Common myeloid progenitor, CD34-positive (primary cell): Measurements from ENCODE around the gene OCA2.

Experiments
- CTCF ChIA-PET: fragments of 350-600 bp; sonication (Branson Sonifier 250); formaldehyde crosslinking; loops from one replicate; lab custom pipeline; 2021; ENCODE audit warnings: antibody characterized with exemption; lab: Charles Lee
- POLR2A ChIA-PET: fragments of 350-600 bp; sonication (Branson Sonifier 250); formaldehyde crosslinking; loops from one replicate; lab custom pipeline; 2021; ENCODE audit warnings: antibody characterized with exemption; lab: Charles Lee
- DNase-seq, 3 donors: peaks; one replicate each; pipeline versions ENCODE4 v3.0.0 to v3.0.0-alpha.2; 2013
- H3K27ac ChIP-seq, 2 experiments: 1 replicate in 1 of 2; 2 replicates in 1 of 2; pipeline ENCODE4 v1.7.0; 2013; ENCODE audit warnings: inconsistent platforms in 2 of 2, low read length in 2 of 2, mild to moderate bottlenecking in 2 of 2, low read depth in 1 of 2, moderate library complexity in 1 of 2; ENCODE audit not compliant: severe bottlenecking in 2 of 2, insufficient read depth in 1 of 2, poor library complexity in 1 of 2
- H3K27me3 ChIP-seq, 5 experiments: replicated peaks in 2 of 5; 1 replicate in 3 of 5; 2 replicates in 2 of 5; pipeline versions ENCODE4 v1.6.1 to v1.7.0; 2013; ENCODE audit warnings: low read length in 4 of 5, mild to moderate bottlenecking in 2 of 5, moderate library complexity in 2 of 5, inconsistent platforms in 1 of 5; ENCODE audit not compliant: insufficient read depth in 5 of 5, control insufficient read depth in 4 of 5
- H3K36me3 ChIP-seq, 4 experiments: 1 replicate in 2 of 4; 2 replicates in 2 of 4; pipeline versions ENCODE4 v1.6.1 to v1.7.0; 2013; ENCODE audit warnings: low read length in 3 of 4, control low read depth in 1 of 4, mild to moderate bottlenecking in 1 of 4; ENCODE audit not compliant: control insufficient read depth in 4 of 4, insufficient read depth in 4 of 4
- H3K4me1 ChIP-seq, 4 experiments: 1 replicate in 3 of 4; 2 replicates in 1 of 4; pipeline versions ENCODE4 v1.6.1 to v1.7.1; 2013; ENCODE audit warnings: low read length in 3 of 4, mild to moderate bottlenecking in 3 of 4, control low read depth in 1 of 4, inconsistent platforms in 1 of 4, moderate library complexity in 1 of 4; ENCODE audit not compliant: control insufficient read depth in 4 of 4, insufficient read depth in 4 of 4; ENCODE audit errors: control extremely low read depth in 1 of 4
- H3K4me3 ChIP-seq, 7 experiments: 1 replicate in 4 of 7; 2 replicates in 3 of 7; pipeline versions ENCODE4 v1.5.1 to v1.7.0; 2013; ENCODE audit warnings: mild to moderate bottlenecking in 7 of 7, low read length in 6 of 7, moderate library complexity in 6 of 7, inconsistent platforms in 2 of 7, low read depth in 2 of 7, control low read depth in 1 of 7; ENCODE audit not compliant: insufficient read depth in 4 of 7, control insufficient read depth in 1 of 7; ENCODE audit errors: extremely low read depth in 1 of 7
- H3K9me3 ChIP-seq, 5 experiments: 1 replicate in 4 of 5; 2 replicates in 1 of 5; pipeline versions ENCODE4 v1.6.1 to v1.7.1; 2013; ENCODE audit warnings: low read length in 4 of 5, mild to moderate bottlenecking in 2 of 5, inconsistent platforms in 1 of 5, low read depth in 1 of 5, moderate library complexity in 1 of 5; ENCODE audit not compliant: control insufficient read depth in 4 of 5, insufficient read depth in 2 of 5; ENCODE audit errors: control extremely low read depth in 1 of 5
- WGBS: methylation state at CpG from one replicate; pipeline ENCODE4 v1.1.5; 2013; ENCODE audit not compliant: insufficient coverage; 5-methylcytosine and 5-hydroxymethylcytosine counted together

The OCA2 gene

DNA sequence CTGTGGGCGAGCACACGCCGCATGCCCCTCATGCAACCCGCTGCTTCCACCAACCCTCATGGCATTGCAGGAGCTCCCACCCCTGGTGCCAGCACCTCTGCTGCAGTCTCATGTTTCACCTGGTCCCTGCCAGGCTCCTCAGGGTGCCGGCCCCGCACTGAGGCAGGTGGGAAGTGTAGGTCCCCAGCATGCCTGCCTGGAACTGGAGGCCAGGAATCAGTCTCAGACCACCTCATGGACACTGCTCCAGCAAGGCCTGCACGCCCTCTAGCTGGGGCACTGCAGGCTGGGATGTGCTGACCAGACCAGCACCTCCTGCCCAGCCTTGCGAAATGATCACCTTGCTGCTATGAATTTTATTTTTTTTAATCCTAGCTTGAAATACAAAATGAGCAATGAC lies 39.1 kb downstream of the OCA2 start:
- peaks cover 0 to 12% (median 3%) of the 10 kb centered on the region in 5 experiments for H3K9me3 ChIP-seq
- H3K4me3 ChIP-seq, result no peak overlapping the region
- ChIA-PET POLR2A (no interaction called here), CTCF (no interaction called here)
- H3K36me3 ChIP-seq, result no peaks in the 10 kb centered on the region
- peaks cover 0 to 1% (median 0%) of the 10 kb centered on the region in 5 experiments for H3K27me3 ChIP-seq
- H3K4me1 ChIP-seq, result no peaks in the 10 kb centered on the region
- 90% methylated on average over 3 of the region's 8 CpGs for WGBS
- no peak overlapping the region for H3K27ac ChIP-seq
- DNase-seq, result no peak

DNA sequence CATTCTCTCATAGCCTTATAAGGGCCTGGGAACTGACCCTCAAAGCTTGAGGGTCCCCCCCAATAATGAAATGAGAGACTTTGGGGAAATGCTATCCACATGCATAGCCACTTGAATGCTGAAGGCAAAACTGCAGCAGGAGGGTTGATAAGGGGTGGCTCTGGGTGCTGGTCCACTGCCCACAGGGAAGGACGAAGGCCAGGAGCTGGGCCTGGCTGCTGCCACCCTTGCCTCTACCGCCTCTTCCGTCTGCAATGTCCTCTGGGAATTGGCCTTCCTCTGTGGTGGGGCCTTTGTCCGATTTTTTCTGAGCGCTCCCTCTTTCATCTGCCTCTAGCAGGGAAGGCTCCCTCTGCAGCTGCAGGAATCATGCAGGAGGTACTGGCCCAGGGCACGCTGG lies 41.0 kb downstream of the OCA2 start:
- H3K4me3 ChIP-seq, result no peak overlapping the region
- no peaks in the 10 kb centered on the region for H3K27me3 ChIP-seq
- H3K36me3 ChIP-seq, result no peaks in the 10 kb centered on the region
- CTCF ChIA-PET, result no interaction called here
- H3K27ac ChIP-seq, result no peak overlapping the region
- H3K4me1 ChIP-seq, result no peaks in the 10 kb centered on the region
- no peak for DNase-seq
- 97% methylated on average over 4 of the region's 6 CpGs for WGBS
- H3K9me3 ChIP-seq, result peaks cover 0 to 6% (median 2%) of the 10 kb centered on the region in 5 experiments
- POLR2A ChIA-PET, result no interaction called here

DNA sequence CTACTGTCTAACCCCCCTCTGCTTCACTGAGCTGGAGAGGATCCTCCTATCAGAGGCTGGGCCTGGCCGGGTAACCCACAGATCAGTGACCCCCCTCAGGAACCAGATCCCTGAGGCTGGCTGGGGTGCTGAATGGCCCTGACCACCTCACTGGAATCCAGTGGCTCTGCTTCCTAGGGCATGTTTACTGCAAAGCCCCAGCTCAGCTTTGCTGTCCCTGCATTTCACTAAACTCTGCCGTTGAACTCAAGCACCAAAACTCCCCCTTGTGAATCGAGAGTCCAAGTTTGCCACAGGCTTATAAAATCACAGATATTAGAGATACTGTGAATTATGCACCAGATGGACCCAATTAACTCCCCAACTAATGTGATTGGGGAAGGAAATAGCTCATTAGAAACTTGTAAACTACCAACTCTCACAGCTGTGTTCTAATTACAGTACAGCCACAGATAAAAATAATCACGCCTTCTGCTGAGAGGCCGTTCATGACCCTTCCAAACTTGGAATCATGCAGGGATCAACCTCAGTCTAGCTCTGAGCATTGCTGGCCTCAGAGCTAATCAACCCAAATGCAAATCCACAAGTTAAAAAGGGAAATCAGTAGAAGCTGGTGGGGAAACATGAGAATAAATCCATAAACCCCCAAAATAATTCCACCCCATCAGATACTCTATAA lies 47.0 kb downstream of the OCA2 start:
- Histone ChIP-seq H3K4me3 (no peak overlapping the region), H3K27ac (no peak overlapping the region), H3K36me3 (no peaks in the 10 kb centered on the region), H3K9me3 (peaks cover 0 to 4% (median 0%) of the 10 kb centered on the region in 5 experiments), H3K4me1 (no peaks in the 10 kb centered on the region), H3K27me3 (peaks cover 0 to 2% (median 0%) of the 10 kb centered on the region in 5 experiments)
- no peak for DNase-seq
- 100% methylated on average over 1 of the region's 5 CpGs for WGBS
- CTCF ChIA-PET, result no interaction called here
- POLR2A ChIA-PET, result no interaction called here

DNA sequence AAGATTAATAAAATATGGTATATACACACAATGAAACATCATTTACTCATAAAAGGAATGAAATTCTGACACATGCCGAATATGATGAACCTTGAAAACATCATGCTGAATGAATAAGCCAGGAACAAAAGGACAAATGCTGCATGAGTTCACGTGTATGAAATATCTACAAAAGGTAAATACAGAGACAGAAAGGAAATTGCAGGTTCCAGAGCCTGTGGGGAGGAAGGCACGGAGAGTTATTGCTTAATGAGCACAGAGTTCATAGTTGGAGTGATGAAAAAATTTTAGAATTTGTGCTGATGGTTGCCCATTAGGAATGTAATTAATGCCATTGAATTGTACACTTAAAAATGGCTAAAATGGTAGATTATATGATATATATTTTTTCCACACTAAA lies 49.5 kb downstream of the OCA2 start:
- CTCF ChIA-PET, result no interaction called here
- Histone ChIP-seq H3K4me1 (no peaks in the 10 kb centered on the region), H3K27ac (no peak overlapping the region), H3K36me3 (no peaks in the 10 kb centered on the region), H3K27me3 (peaks cover 0 to 2% (median 0%) of the 10 kb centered on the region in 5 experiments), H3K9me3 (peaks cover 0 to 4% (median 0%) of the 10 kb centered on the region in 5 experiments), H3K4me3 (no peak overlapping the region)
- DNase-seq, result no peak
- WGBS, result 98% methylated on average over 3 of the region's 3 CpGs
- POLR2A ChIA-PET, result no interaction called here

DNA sequence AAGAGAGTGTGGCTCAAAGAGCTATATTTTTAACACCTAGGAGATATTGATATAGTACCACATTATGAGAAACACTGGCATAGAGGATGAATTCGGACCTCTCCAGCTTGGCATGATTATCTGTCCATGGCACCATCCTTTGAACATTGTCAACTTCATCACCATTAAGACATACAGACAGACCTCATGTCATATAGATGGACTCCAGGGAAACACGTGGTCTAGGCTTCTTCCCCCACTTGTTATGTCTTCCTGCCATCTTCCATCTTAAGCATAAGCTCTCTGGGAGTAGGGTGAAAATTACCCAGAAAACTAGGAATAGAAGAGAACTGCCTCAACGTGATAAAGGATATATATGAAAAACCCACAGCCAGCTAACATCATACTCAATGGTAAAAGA lies 51.8 kb downstream of the OCA2 start:
- Histone ChIP-seq H3K4me3 (no peak overlapping the region), H3K36me3 (no peaks in the 10 kb centered on the region), H3K27me3 (peaks cover 0 to 2% (median 2%) of the 10 kb centered on the region in 5 experiments), H3K27ac (no peak overlapping the region), H3K9me3 (peaks cover 0 to 4% (median 0%) of the 10 kb centered on the region in 5 experiments), H3K4me1 (no peaks in the 10 kb centered on the region)
- 100% methylated on average over 1 of the region's 3 CpGs for WGBS
- POLR2A ChIA-PET, result no interaction called here
- no peak for DNase-seq
- CTCF ChIA-PET, result interaction anchor here (1.0 to 1.3 kb wide), 2 partner anchors 13 to 52 kb away, joined by 3 read pairs; partner anchors contain the start of gene OCA2

DNA sequence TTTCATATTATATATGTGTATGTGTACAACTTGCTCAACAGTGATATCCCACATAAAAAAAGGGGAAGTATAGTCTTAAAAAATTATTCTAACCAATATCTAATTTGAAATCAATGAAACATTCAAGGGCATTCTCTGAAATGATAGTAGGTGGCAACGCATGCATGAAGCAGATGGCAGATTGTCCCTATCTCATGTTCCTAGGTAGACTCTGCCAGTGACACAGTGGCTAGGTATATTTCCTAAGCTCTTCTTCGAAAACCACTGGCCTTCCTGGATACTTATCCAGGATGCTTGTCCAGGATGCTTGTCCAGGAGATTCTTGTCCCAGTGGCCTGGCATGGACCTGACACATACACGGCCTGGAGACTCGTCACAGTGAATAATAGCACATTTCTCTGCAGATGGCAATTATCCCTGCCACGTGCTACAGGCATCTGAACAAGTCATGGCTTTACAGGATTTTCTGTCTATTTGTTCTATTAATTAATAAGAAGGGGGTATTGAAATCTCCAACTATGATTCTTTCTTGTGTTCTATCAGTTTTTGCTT lies 54.9 kb downstream of the OCA2 start:
- Histone ChIP-seq H3K4me3 (no peak overlapping the region), H3K9me3 (peaks cover 0 to 4% (median 0%) of the 10 kb centered on the region in 5 experiments), H3K27me3 (peaks cover 0 to 2% (median 2%) of the 10 kb centered on the region in 5 experiments), H3K27ac (no peak overlapping the region), H3K36me3 (no peaks in the 10 kb centered on the region), H3K4me1 (no peaks in the 10 kb centered on the region)
- no peak for DNase-seq
- CTCF ChIA-PET, result no interaction called here
- 91% methylated on average over 3 of the region's 5 CpGs for WGBS
- POLR2A ChIA-PET, result no interaction called here

DNA sequence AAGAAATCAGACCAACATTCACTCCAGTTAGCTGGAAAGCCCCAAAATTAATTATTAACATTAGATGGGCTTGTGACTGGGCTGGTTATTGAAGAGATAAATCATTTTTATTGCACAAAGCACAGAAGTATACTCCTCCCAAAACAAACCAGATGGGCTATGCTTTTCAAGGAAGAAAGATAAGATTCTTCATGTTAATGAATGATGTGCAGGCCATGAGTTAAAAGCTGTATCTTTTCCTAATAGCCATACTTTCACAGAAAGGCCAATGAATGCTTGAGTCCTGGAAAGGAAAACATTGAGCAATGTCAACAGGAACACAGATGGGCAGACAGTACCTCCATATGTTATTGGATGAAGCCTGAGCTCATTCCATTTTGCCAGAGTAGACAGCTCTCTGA lies 55.4 kb downstream of the OCA2 start:
- DNase-seq, result no peak
- ChIA-PET POLR2A (no interaction called here), CTCF (no interaction called here)
- peaks cover 0 to 2% (median 2%) of the 10 kb centered on the region in 5 experiments for H3K27me3 ChIP-seq
- H3K36me3 ChIP-seq, result no peaks in the 10 kb centered on the region
- peaks cover 0 to 4% (median 0%) of the 10 kb centered on the region in 5 experiments for H3K9me3 ChIP-seq
- H3K4me1 ChIP-seq, result no peaks in the 10 kb centered on the region
- H3K4me3 ChIP-seq, result no peak overlapping the region
- no peak overlapping the region for H3K27ac ChIP-seq
